Activated T-cell treated with anti-CD3 and anti-CD28 coated beads for 1 hour (primary cell): ENCODE results near the gene MED13.
"Not testable (repeated sequence)": the region's sequence is repeated elsewhere in the genome, so short reads cannot be mapped to it uniquely, and the experiment has no call there.

Experiments used
- DNase-seq: peaks from one replicate; pipeline ENCODE4 v3.0.0-alpha.2; 2020; ENCODE audit warnings: low read depth

MED13 gene

DNA sequence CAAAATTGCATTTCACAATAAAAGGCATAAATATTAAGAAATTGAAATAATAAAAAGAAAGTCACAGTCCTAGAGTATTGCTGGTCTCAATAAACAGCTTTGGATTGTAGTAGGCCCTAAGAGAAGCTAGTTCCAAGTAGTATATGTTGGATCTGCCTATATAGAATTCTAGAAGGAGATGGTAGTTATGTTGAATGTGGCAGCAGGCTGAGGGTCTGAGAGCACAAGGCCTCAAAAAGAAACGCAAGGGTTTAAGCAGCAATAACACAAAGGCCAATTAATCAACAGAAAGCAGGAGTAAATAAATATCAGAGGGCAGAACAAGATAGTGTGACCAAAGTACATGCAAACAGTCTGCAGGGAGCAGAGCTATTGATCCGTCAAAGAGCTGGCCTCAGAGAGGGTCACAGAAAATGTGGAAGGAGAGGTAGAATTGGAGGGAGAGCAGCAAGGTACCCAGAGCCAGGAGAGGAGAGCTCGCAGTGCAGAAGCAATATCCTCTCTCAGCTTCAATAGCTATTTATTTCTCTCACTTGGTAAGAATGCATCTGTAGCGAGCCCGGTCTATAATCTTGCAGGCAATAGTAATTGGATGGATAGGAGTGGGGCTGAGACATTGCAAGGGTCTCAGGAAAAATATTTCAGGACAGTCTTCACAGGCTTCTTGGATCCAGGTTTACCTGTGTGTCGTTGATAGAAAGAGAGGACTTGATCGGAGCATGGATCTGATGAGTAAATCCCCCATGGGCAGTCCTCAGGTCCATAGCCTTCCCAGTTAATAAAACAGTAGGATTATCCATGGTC, 25.1 kb upstream of the MED13 start:
- DNase-seq = no peak

DNA sequence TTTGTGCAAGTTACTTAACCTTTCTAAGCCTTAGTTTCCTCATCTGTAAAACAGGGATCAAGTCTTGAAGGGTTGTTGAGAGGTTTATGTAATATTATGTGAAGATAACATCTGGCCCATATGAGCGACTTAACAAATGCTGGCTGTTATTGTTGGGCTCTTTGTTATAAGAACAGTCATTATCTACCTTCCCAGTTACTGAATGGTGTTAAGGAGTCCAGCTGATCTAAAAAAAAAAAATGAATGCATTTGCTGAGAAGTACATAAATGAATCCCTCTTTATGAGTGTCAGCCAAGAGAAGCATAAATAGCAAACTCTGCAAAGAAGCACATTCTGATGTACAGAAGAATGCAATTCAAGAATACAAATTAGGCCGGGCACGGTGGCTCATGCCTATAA, 24.3 kb upstream of the MED13 start:
- DNase-seq = no peak

DNA sequence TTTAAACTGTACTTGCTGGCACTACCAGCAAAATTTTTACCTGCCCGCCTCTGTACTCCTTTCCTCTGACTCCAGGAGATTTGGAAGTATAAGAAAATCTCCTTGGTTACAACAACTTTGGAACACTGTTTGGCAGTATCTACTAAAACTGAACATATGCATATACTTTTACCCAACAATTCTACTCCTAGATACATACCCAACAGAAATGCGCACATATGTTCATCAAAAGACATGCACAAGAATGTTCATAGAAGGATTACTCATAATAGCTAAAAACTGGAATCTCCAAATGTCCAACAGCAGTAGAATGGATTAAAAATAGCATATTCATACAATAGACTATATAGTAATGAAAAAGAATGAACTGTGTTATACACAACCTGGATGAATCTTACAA, 21.7 kb upstream of the MED13 start:
- no peak for DNase-seq

DNA sequence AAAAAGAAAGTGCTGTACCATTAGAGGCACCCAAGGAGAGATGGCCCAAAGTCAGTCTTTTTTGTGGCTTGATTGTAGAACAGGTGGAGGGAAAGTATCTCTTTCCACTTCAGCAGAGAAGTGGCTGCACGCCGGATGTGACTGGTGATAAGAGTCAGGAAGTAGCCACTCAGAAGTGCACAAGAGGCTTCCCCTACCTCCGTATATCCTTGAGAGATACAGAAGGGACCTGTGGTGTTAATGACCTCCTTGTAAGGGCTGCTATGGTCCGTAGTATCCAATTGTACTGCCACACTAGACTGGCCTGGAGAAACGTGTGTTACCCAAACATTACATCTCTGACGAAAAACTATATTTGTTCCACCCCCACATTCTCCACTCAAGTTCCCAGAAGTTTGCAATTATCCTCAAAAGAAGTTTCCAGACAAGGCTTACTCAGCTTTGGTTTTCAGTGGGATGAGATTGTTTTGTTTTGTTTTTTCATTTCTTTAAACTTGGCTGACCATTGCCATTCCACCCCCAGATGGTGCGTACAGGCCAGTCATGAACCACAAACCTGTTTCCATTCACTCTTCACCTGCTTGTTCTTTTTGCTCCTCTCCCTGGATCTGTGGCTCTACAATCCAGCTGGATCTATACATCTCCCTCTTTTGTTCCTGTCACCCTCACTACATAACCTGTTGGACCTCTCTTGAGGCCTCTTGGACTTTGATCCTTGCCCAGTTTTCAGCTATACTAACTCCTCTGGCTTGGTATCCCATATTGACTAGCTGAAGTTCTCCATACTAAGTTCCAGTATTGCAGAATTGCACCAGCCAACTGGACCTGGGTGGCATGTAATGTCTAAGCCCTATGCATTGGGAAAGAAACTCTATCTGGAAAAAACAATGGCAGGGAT, 20.7 kb upstream of the MED13 start:
- no peak for DNase-seq

- no peak for DNase-seq
These were observed 19.5 kb upstream of the MED13 start for GRCh38 chr17:62084585-62084984.

GRCh38 chr17:62083651-62084050, 18.6 kb upstream of the MED13 start:
- no peak for DNase-seq

DNA sequence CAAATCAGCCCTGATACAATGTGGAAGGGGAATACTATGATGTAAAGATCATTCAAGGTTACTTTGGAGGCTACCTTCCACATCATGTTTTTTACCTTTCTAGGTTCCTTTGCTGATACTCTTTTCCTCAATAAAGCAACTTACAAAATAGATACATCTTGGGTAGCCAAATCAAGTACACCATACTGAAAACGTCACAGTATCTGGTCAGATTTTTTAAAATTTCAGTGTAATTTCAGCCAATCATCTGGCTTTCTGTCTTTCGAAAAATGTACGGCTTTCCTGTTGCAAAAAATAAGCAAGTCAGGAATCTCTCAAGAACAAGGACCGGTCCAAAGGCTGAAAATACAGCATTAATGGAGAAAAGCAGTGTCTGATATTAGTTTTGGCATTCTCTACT, 15.6 kb upstream of the MED13 start:
- no peak for DNase-seq

DNA sequence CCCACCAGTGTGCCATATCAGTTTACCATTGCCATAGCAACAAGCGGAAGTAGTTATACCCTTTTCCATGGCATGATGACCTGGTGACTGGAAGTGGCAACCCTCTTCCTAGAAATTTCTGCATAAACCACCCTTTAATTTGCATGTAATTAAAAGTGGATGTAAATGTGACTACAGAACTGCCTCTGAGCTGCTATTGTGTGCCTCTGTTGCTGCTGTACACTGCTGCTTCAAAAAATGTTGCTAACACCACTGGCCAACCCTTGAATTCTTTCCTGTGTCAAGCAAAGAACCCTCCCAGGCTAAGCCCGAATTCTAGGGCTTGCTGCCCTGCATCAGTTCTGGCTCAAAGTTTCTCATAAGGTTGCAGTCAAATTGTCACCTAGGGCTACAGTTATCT, 12.9 kb upstream of the MED13 start:
- no peak for DNase-seq

- DNase-seq = no peak
These were observed 12.0 kb upstream of the MED13 start for GRCh38 chr17:62076864-62077788.

DNA sequence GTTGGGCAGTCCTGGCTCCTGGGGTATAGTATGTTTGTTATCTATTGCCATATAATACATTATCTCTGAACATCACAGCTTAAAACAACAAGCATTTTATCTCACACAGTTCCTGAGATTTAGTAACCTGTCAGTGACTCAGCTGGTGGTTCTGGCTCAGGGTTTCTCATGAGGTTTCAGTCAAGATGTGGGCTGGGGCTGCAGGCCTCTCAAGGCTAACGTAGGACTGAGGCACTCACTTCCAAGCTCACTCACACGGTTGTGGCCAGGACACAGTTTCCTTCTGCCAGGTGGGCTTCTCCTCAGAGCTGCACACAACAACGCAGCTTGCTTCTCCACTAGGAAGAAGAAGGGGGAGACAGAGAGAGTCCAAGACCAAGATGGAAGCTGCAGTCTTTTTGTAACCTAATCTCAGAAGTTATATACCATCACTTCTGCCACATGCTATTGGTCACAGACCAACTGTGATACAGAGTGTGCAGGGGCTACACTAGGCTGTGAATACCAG, 10.3 kb upstream of the MED13 start:
- no peak for DNase-seq

GRCh38 chr17:62073993-62074392, 8.9 kb upstream of the MED13 start:
- no peak for DNase-seq

- DNase-seq = not testable (repeated sequence)
These were observed 7.8 kb upstream of the MED13 start for GRCh38 chr17:62072855-62073254.

- no peak for DNase-seq
These were observed 5.8 kb upstream of the MED13 start for GRCh38 chr17:62070900-62071299.

GRCh38 chr17:62067165-62068145, 2.4 kb upstream of the MED13 start:
- no peak for DNase-seq

GRCh38 chr17:62065611-62066468, 762 bp upstream of the MED13 start:
- peak; percentile 97 for DNase-seq

GRCh38 chr17:62064029-62064790, 868 bp downstream of the MED13 start:
- no peak for DNase-seq

- no peak for DNase-seq
These were observed 2.1 kb downstream of the MED13 start for GRCh38 chr17:62062944-62063343.

GRCh38 chr17:62062302-62062701, 2.8 kb downstream of the MED13 start:
- no peak for DNase-seq

DNA sequence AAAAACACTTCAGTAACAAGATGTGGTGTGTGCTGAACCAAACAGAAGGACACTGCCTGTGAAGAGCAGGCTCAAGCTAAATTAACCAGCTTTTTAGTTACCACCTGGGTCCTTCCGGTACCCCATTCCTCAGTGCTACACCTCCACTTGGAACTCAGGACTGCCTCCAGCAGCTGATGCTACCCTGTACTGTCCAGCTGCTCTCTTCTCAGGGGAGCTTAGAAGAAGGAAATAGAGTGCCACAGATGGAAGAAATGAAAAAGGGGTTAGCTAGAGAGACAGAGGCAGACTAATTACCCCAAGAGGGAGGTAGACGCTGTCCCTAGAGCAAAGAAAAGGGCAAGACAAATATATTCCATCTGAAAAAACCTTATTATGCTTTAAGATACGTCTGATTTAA, 5.7 kb downstream of the MED13 start:
- DNase-seq = no peak
